HepG2 (cell line): ENCODE measurements around the gene ABCG1. TPM values are rescaled to one million over a fixed set of nuclear protein-coding genes. Genes with fewer than 3 reads are reported as not detected.

Experiments used
- ATAC-seq: fragments of 200-7000 bp; cut with Tn5 transposase; 3 replicates; pipeline ENCODE4 v1.9.1; 2020; ENCODE audit warnings: mild to moderate bottlenecking, moderate library complexity
- BruUV-seq: library from RNA; stranded (reverse); fragments of 400-500 nt; replicated peaks from 2 replicates; lab custom pipeline; 2021; lab: Mats Ljungman, UMichigan
- CTCF ChIA-PET: fragments of 300-600 bp; formaldehyde crosslinking; extraction: SDS; loops from one replicate; lab custom pipeline; 2021; ENCODE audit warnings: low total read pairs, inconsistent platforms, low intra/inter-chr PET ratio; lab: Yijun Ruan, JAX
- POLR2A ChIA-PET: fragments of 350-600 bp; sonication (Branson Sonifier 250); formaldehyde crosslinking; loops from one replicate; lab custom pipeline; 2020; ENCODE audit warnings: antibody characterized with exemption, inconsistent platforms; lab: Yijun Ruan, JAX
- DNase-seq: peaks from one replicate; pipeline ENCODE4 v3.0.0-alpha.2; 2015; ENCODE audit warnings: low spot score
- FAIRE-seq: peaks from 3 replicates; lab custom pipeline; 2011; peaks lifted over from hg19 to GRCh38; lab: Jason Lieb, UNC
- H2AFZ ChIP-seq: one replicate; pipeline ENCODE4 v1.6.1; 2011; ENCODE audit warnings: low read length, inconsistent platforms
- H3K27ac ChIP-seq: fragments of 300-600 bp; 3 replicates; pipeline ENCODE4 v1.8.0; 2011; ENCODE audit warnings: mixed run types, mild to moderate bottlenecking, mixed read lengths, low read length, inconsistent platforms; ENCODE audit not compliant: insufficient read depth; ENCODE audit errors: extremely low read length
- H3K27me3 ChIP-seq, 2 experiments: fragments of 200-600 bp in 1 of 2; 2 replicates in 1 of 2; 3 replicates in 1 of 2; pipeline versions ENCODE4 v1.6.0 to v1.8.0; 2011; ENCODE audit warnings: low read length in 2 of 2, mild to moderate bottlenecking in 2 of 2, moderate library complexity in 2 of 2, inconsistent platforms in 1 of 2; ENCODE audit not compliant: insufficient read depth in 2 of 2, control insufficient read depth in 1 of 2
- H3K36me3 ChIP-seq, 2 experiments: fragments of 200-600 bp in 1 of 2; replicated peaks in 1 of 2; 2 replicates in 1 of 2; 3 replicates in 1 of 2; pipeline versions ENCODE4 v1.5.1 to v1.8.0; 2011; ENCODE audit warnings: low read length in 2 of 2, inconsistent platforms in 1 of 2; ENCODE audit not compliant: insufficient read depth in 2 of 2, control insufficient read depth in 1 of 2
- H3K4me1 ChIP-seq: 2 replicates; pipeline ENCODE4 v1.5.1; 2012; ENCODE audit warnings: low read length, inconsistent platforms; ENCODE audit not compliant: insufficient read depth
- H3K4me2 ChIP-seq: 2 replicates; pipeline ENCODE4 v1.6.0; 2011; ENCODE audit warnings: low read depth, low read length, inconsistent platforms
- H3K4me3 ChIP-seq, 3 experiments: fragments of 200-600 bp in 1 of 3; sonication (generic), shearing (Covaris generic) in 1 of 3; replicated peaks in 1 of 3; 2 replicates each; pipeline ENCODE4 v1.5.1; 2011 to 2016; ENCODE audit warnings: low read length in 3 of 3, inconsistent platforms in 2 of 3, low read depth in 2 of 3, mild to moderate bottlenecking in 2 of 3, control low read depth in 1 of 3, mixed read lengths in 1 of 3; ENCODE audit not compliant: insufficient read depth in 1 of 3
- H3K79me2 ChIP-seq: one replicate; pipeline ENCODE4 v1.6.1; 2011; ENCODE audit warnings: low read length, inconsistent platforms; ENCODE audit not compliant: insufficient read depth
- H3K9ac ChIP-seq: 2 replicates; pipeline ENCODE4 v1.6.0; 2011; ENCODE audit warnings: mild to moderate bottlenecking, low read depth, low read length, inconsistent platforms; ENCODE audit not compliant: insufficient read depth
- H3K9me3 ChIP-seq: 2 replicates; pipeline ENCODE4 v1.5.1; 2012; ENCODE audit warnings: mild to moderate bottlenecking, low read length
- H4K20me1 ChIP-seq: 2 replicates; pipeline ENCODE4 v1.6.0; 2011; ENCODE audit warnings: inconsistent platforms, mild to moderate bottlenecking, low read length, moderate library complexity; ENCODE audit not compliant: insufficient read depth
- BHLHE40 ChIP-seq: IDR thresholded peaks from 2 replicates; pipeline ENCODE4 v1.6.1; 2011; ENCODE audit warnings: low read length, improper control_type of control experiment
- CSRNP2 ChIP-seq: sonication (generic); formaldehyde crosslinking; conservative IDR thresholded peaks from 2 replicates; pipeline ENCODE4 v1.8.0; 2022; ENCODE audit warnings: low read depth, missing genetic modification reagents
- ELF1 ChIP-seq: sonication (generic); formaldehyde crosslinking; IDR thresholded peaks from 2 replicates; pipeline ENCODE4 v1.4.0; 2020; ENCODE audit warnings: missing genetic modification reagents
- ELF3 ChIP-seq: IDR thresholded peaks from 2 replicates; pipeline ENCODE4 v1.6.1; 2016; ENCODE audit warnings: missing genetic modification reagents, missing compliant biosample characterization
- ETV5 ChIP-seq: IDR thresholded peaks from 2 replicates; pipeline ENCODE4 v1.6.1; 2018; ENCODE audit warnings: missing biosample characterization, missing genetic modification reagents, inconsistent platforms, borderline replicate concordance
- FOXA1 ChIP-seq, 2 experiments: fragments of 450-650 bp in 1 of 2; sonication (generic) in 1 of 2; formaldehyde crosslinking in 1 of 2; IDR thresholded peaks; 2 replicates each; pipeline versions ENCODE4 v1.4.0 to v1.6.1; 2016 to 2020; ENCODE audit warnings: missing genetic modification reagents in 1 of 2
- FOXA3 ChIP-seq: IDR thresholded peaks from 2 replicates; pipeline ENCODE4 v1.6.1; 2016; ENCODE audit warnings: missing genetic modification reagents, missing compliant biosample characterization
- HDAC2 ChIP-seq: sonication (generic); formaldehyde crosslinking; IDR thresholded peaks from 2 replicates; pipeline ENCODE4 v1.4.0; 2020; ENCODE audit warnings: missing genetic modification reagents
- HNRNPL ChIP-seq: fragments of 200-400 bp; formaldehyde crosslinking; IDR thresholded peaks from 2 replicates; pipeline ENCODE4 v1.6.1; 2017; ENCODE audit warnings: mild to moderate bottlenecking, low read depth, low read length
- LCORL ChIP-seq, 2 experiments: fragments of 450-650 bp in 1 of 2; sonication (generic) in 1 of 2; formaldehyde crosslinking in 1 of 2; IDR thresholded peaks; 2 replicates each; pipeline versions ENCODE4 v1.5.0 to v1.6.1; 2017 to 2020; ENCODE audit warnings: antibody characterized with exemption in 1 of 2, missing genetic modification reagents in 1 of 2
- NCOR1 ChIP-seq: fragments of 200-600 bp; sonication (generic); IDR thresholded peaks from 2 replicates; pipeline ENCODE4 v1.7.0; 2017; ENCODE audit warnings: antibody characterized with exemption, low read length, borderline replicate concordance
- NFYB ChIP-seq: sonication (generic); formaldehyde crosslinking; IDR thresholded peaks from 2 replicates; pipeline ENCODE4 v1.4.0; 2020; ENCODE audit warnings: missing genetic modification reagents
- SAP130 ChIP-seq: IDR thresholded peaks from 2 replicates; pipeline ENCODE4 v1.6.1; 2016; ENCODE audit warnings: low read depth
- SMC3 ChIP-seq: IDR thresholded peaks from 2 replicates; pipeline ENCODE4 v1.6.1; 2011; ENCODE audit warnings: low read length, improper control_type of control experiment
- TEAD3 ChIP-seq: optimal IDR thresholded peaks from 2 replicates; pipeline ENCODE3; 2016; ENCODE audit warnings: borderline replicate concordance
- ZNF3 ChIP-seq: IDR thresholded peaks from 2 replicates; pipeline ENCODE4 v1.7.0; 2017; ENCODE audit warnings: inconsistent platforms
- ZNF550 ChIP-seq: sonication (generic); formaldehyde crosslinking; IDR thresholded peaks from 2 replicates; pipeline ENCODE4 v1.4.0; 2020; ENCODE audit warnings: mild to moderate bottlenecking, missing genetic modification reagents, borderline replicate concordance
- WGBS: methylation state at CpG from one replicate; pipeline ENCODE4 v1.1.6; 2017; ENCODE audit warnings: low lambda C conversion rate; 5-methylcytosine and 5-hydroxymethylcytosine counted together
- in situ Hi-C: cut with HindIII; loops from 2 replicates; pipeline ENCODE4 v1.10.0; 2017; ENCODE audit warnings: low pct_unique_long_range_greater_than_20kb; ENCODE audit not compliant: extremely low pct_ligation_motif_present
- intact Hi-C: fragments of 100-400 bp; cut with micrococcal nuclease; formaldehyde crosslinking; loops from one replicate; pipeline ENCODE4 v1.10.0; 2022; ENCODE audit not compliant: unreplicated experiment
- polyA plus RNA-seq, 8 experiments: library from polyadenylated mRNA; depleted of rRNA in 3 of 8; stranded (reverse) in 7 of 8; unstranded in 1 of 8; fragments of >200 nt; fragmentation: Illumina TruSeq in 4 of 8; extraction: Trizol in 4 of 8; gene quantifications; 2 replicates each; pipeline versions ENCODE4 v1.2.1 to v1.2.3, GENCODE V29; 2011 to 2016; ENCODE audit warnings: low read depth in 4 of 8, missing spikeins in 1 of 8, mixed read lengths in 1 of 8; ENCODE audit not compliant: insufficient read depth in 1 of 8
- total RNA-seq, 5 experiments: library from RNA; depleted of rRNA; stranded (reverse); fragments of >200 nt; fragmentation: Illumina TruSeq; extraction: Trizol; gene quantifications; 2 replicates each; pipeline ENCODE4 v1.2.3, GENCODE V29; 2016; ENCODE audit warnings: low read depth in 1 of 5
- TF ChIP-seq, protein P1 (sequence below): sonication (generic); formaldehyde crosslinking; IDR thresholded peaks from 2 replicates; pipeline ENCODE4 v1.4.0; 2020; ENCODE audit warnings: low read depth, missing genetic modification reagents

Gene ABCG1
- total and polyA plus RNA-seq, 2 of the 13 experiments (the other 11 are each of a cell fraction or from before 2014, with no cell fraction given): 0.04 TPM; not detected in 1

GRCh38 chr21:42262831-42263231, 43.9 kb downstream of the ABCG1 start:
- FAIRE-seq: no peak
- ATAC-seq: peak; percentile 59
- Histone ChIP-seq H3K4me3 (no peak overlapping the region), H3K9me3 (no peaks in the 10 kb centered on the region), H3K4me2 (no peak overlapping the region), H3K36me3 (no peaks in the 10 kb centered on the region), H2AFZ (no peak overlapping the region), H3K79me2 (no peaks in the 10 kb centered on the region), H4K20me1 (no peaks in the 10 kb centered on the region; the same call in 1 of the 2 replicates), H3K9ac (no peak overlapping the region), H3K27ac (no peak overlapping the region), H3K4me1 (peaks cover 28% of the 10 kb centered on the region), H3K27me3 (peaks cover 3 to 33% of the 10 kb centered on the region in 2 experiments; a peak in 4 of 5 replicates)
- WGBS: 45% methylated on average over 6 of the region's 11 CpGs
- BruUV-seq: no TSS peak
- DNase-seq: peak; percentile 52
- ChIA-PET CTCF (no interaction called here), POLR2A (no interaction called here)
- intact Hi-C loops (no loop called here), in situ Hi-C loops (no loop called here)
- TF ChIP-seq HDAC2 (CRISPR knock-in tag) (no peak), ELF3 (CRISPR knock-in tag) (peak; percentile 33; the same call in 1 of the 2 replicates), SAP130 (CRISPR knock-in tag) (peak; percentile 25; the same call in 1 of the 2 replicates), ETV5 (CRISPR knock-in tag) (peak; percentile 58; the same call in 1 of the 2 replicates), NCOR1 (no peak), FOXA1 (IDR thresholded peaks at IDR 0.05) (no peak), FOXA1 (CRISPR knock-in tag; IDR thresholded peaks at IDR 0.05) (peak; percentile 54), BHLHE40 (0 out of 2 replicates have a peak, but pooled peaks have one; percentile 6), TEAD3 (peak; percentile 64), CSRNP2 (CRISPR knock-in tag) (no peak), HNRNPL (0 out of 2 replicates have a peak, but pooled peaks have one; percentile 42), ZNF550 (CRISPR knock-in tag) (no peak), NFYB (no peak), ELF1 (CRISPR knock-in tag) (peak; percentile 16; the same call in 1 of the 2 replicates), ZNF3 (CRISPR knock-in tag) (no peak), FOXA3 (CRISPR knock-in tag) (peak; percentile 57), SMC3 (no peak), LCORL (IDR thresholded peaks at IDR 0.05) (no peak), LCORL (CRISPR knock-in tag; IDR thresholded peaks at IDR 0.05) (no peak)
- TF ChIP-seq, protein P1, sequence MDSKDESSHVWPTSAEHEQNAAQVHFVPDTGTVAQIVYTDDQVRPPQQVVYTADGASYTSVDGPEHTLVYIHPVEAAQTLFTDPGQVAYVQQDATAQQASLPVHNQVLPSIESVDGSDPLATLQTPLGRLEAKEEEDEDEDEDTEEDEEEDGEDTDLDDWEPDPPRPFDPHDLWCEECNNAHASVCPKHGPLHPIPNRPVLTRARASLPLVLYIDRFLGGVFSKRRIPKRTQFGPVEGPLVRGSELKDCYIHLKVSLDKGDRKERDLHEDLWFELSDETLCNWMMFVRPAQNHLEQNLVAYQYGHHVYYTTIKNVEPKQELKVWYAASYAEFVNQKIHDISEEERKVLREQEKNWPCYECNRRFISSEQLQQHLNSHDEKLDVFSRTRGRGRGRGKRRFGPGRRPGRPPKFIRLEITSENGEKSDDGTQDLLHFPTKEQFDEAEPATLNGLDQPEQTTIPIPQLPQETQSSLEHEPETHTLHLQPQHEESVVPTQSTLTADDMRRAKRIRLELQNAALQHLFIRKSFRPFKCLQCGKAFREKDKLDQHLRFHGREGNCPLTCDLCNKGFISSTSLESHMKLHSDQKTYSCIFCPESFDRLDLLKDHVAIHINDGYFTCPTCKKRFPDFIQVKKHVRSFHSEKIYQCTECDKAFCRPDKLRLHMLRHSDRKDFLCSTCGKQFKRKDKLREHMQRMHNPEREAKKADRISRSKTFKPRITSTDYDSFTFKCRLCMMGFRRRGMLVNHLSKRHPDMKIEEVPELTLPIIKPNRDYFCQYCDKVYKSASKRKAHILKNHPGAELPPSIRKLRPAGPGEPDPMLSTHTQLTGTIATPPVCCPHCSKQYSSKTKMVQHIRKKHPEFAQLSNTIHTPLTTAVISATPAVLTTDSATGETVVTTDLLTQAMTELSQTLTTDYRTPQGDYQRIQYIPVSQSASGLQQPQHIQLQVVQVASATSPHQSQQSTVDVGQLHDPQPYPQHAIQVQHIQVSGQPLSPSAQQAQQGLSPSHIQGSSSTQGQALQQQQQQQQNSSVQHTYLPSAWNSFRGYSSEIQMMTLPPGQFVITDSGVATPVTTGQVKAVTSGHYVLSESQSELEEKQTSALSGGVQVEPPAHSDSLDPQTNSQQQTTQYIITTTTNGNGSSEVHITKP (CRISPR knock-in tag): peak; percentile 96
